Measurements from ENCODE around the gene KIF21B.
"Not testable (repeated sequence)": the region's sequence is repeated elsewhere in the genome, so short reads cannot be mapped to it uniquely, and the experiment has no call there.

The KIF21B gene

GRCh38 chr1:200967693-200968468 is 55.6 kb downstream of the KIF21B start:
- in situ Hi-C loops (cut with HindIII; ENCODE audit: low sequenced_read_pairs) = no loop called here
- no peak overlapping the region for H3K4me3 ChIP-seq (ENCODE audit: low read depth, low read length)
- no peak for TF ChIP-seq CTCF (IDR thresholded peaks at IDR 0.05; ENCODE audit: low read depth, low read length)
- DNase-seq (ENCODE audit: low read depth, low spot score) = no peak

- no peak for TF ChIP-seq CTCF (IDR thresholded peaks at IDR 0.05; ENCODE audit: low read depth, low read length)
- in situ Hi-C loops (cut with HindIII; ENCODE audit: low sequenced_read_pairs) = no loop called here
- no peak overlapping the region for H3K4me3 ChIP-seq (ENCODE audit: low read depth, low read length)
- DNase-seq (ENCODE audit: low read depth, low spot score) = no peak
These were observed 56.6 kb downstream of the KIF21B start for GRCh38 chr1:200966934-200967333.

GRCh38 chr1:200965111-200965805 is 58.3 kb downstream of the KIF21B start:
- no peak for TF ChIP-seq CTCF (IDR thresholded peaks at IDR 0.05; ENCODE audit: low read depth, low read length)
- in situ Hi-C loops (cut with HindIII; ENCODE audit: low sequenced_read_pairs) = no loop called here
- no peak overlapping the region for H3K4me3 ChIP-seq (ENCODE audit: low read depth, low read length)
- no peak for DNase-seq (ENCODE audit: low read depth, low spot score)

GRCh38 chr1:200963888-200964287 is 59.6 kb downstream of the KIF21B start:
- in situ Hi-C loops (cut with HindIII; ENCODE audit: low sequenced_read_pairs); H3K4me3 ChIP-seq (ENCODE audit: low read depth, low read length); DNase-seq (ENCODE audit: low read depth, low spot score): not testable (repeated sequence)

- in situ Hi-C loops (cut with HindIII; ENCODE audit: low sequenced_read_pairs) = no loop called here
- DNase-seq (ENCODE audit: low read depth, low spot score) = no peak
These were observed 60.4 kb downstream of the KIF21B start for GRCh38 chr1:200963076-200963475.

GRCh38 chr1:200962631-200963030 is 60.9 kb downstream of the KIF21B start:
- TF ChIP-seq CTCF (IDR thresholded peaks at IDR 0.05; ENCODE audit: low read depth, low read length) = no peak
- in situ Hi-C loops (cut with HindIII; ENCODE audit: low sequenced_read_pairs) = no loop called here
- DNase-seq (ENCODE audit: low read depth, low spot score) = no peak

More at GRCh38 chr1:200963076-200963475, 60.4 kb downstream of the KIF21B start:
- no peak for TF ChIP-seq CTCF (IDR thresholded peaks at IDR 0.05; ENCODE audit: low read depth, low read length)
- H3K4me3 ChIP-seq (ENCODE audit: low read depth, low read length) = no peak overlapping the region

GRCh38 chr1:200962151-200962550 is 61.4 kb downstream of the KIF21B start:
- DNase-seq (ENCODE audit: low read depth, low spot score); H3K4me3 ChIP-seq (ENCODE audit: low read depth, low read length); in situ Hi-C loops (cut with HindIII; ENCODE audit: low sequenced_read_pairs): not testable (repeated sequence)

More at GRCh38 chr1:200962631-200963030, 60.9 kb downstream of the KIF21B start:
- no peak overlapping the region for H3K4me3 ChIP-seq (ENCODE audit: low read depth, low read length)

Measured in astrocyte of the spinal cord (primary cell).